ENCODE data around the gene TCTN2.

TCTN2 gene

GRCh38 chr12:123670882-123671728, at the start of gene TCTN2:
TSS of gene TCTN2 (plus strand) at chr12:123671113. CDS start at chr12:123671241, 128 bp downstream.
- peak; percentile 92 to 93 for DNase-seq

- no peak for DNase-seq
These were observed 49.0 kb upstream of the TCTN2 start for GRCh38 chr12:123621619-123622530.

- DNase-seq = peak; percentile 94 to 95
These were observed 37.4 kb upstream of the TCTN2 start, which contains the start of the genes EIF2B1 and GTF2H3 for GRCh38 chr12:123633379-123634141. TSS of gene EIF2B1 (minus strand) at chr12:123633686. CDS start at chr12:123633557, 129 bp downstream. TSS of gene GTF2H3 (plus strand) at chr12:123633829. CDS start at chr12:123633860, 31 bp downstream.

GRCh38 chr12:123634142-123634561, 36.8 kb upstream of the TCTN2 start:
- no peak for DNase-seq

GRCh38 chr12:123643911-123644310, 27.0 kb upstream of the TCTN2 start:
- DNase-seq = no peak

GRCh38 chr12:123645380-123645779, 25.5 kb upstream of the TCTN2 start:
- DNase-seq = no peak

- no peak for DNase-seq
These were observed 25.0 kb upstream of the TCTN2 start for GRCh38 chr12:123645878-123646277.

- no peak for DNase-seq
These were observed 22.5 kb upstream of the TCTN2 start for GRCh38 chr12:123648401-123648800.

- no peak for DNase-seq
These were observed 16.7 kb upstream of the TCTN2 start for GRCh38 chr12:123654129-123654701.

GRCh38 chr12:123655420-123655819, 15.5 kb upstream of the TCTN2 start:
- no peak for DNase-seq

GRCh38 chr12:123656392-123656791, 14.5 kb upstream of the TCTN2 start:
- DNase-seq = no peak

- DNase-seq = no peak
These were observed 13.7 kb upstream of the TCTN2 start for GRCh38 chr12:123657211-123657610.

GRCh38 chr12:123659996-123660727, 10.8 kb upstream of the TCTN2 start:
- DNase-seq = no peak

GRCh38 chr12:123667771-123668170, 3.1 kb upstream of the TCTN2 start:
- DNase-seq = no peak

GRCh38 chr12:123671876-123672275, 963 bp downstream of the TCTN2 start:
- DNase-seq = no peak

- DNase-seq = no peak
These were observed 4.5 kb downstream of the TCTN2 start for GRCh38 chr12:123675436-123675835.

GRCh38 chr12:123676616-123677320, 5.9 kb downstream of the TCTN2 start:
- DNase-seq = no peak

- DNase-seq = no peak
These were observed 8.1 kb downstream of the TCTN2 start for GRCh38 chr12:123678981-123679380.

- DNase-seq = no peak
These were observed 10.7 kb downstream of the TCTN2 start for GRCh38 chr12:123681605-123682004.

- no peak for DNase-seq
These were observed 13.1 kb downstream of the TCTN2 start for GRCh38 chr12:123683964-123684363.

GRCh38 chr12:123686636-123687190, 15.8 kb downstream of the TCTN2 start:
- no peak for DNase-seq
